Myometrial cell (primary cell): ENCODE data around the gene CCL18. TPM values are rescaled to one million over a fixed set of nuclear protein-coding genes. Genes with fewer than 3 reads are reported as not detected.

Source experiments
- total RNA-seq: library from RNA; depleted of rRNA; stranded (reverse); fragments of >200 nt; gene quantifications from 2 replicates; pipeline ENCODE4 v1.2.3, GENCODE V29; 2015

Gene CCL18
- total RNA-seq, result not detected in 2 replicates

GRCh38 chr17:36063786-36064541 is at the start of gene CCL18:
TSS of gene CCL18 (plus strand) at chr17:36064272. CDS start at chr17:36064343, 71 bp downstream.

GRCh38 chr17:36017799-36018198 is 46.3 kb upstream of the CCL18 start, which contains the start of gene CCL23:
TSS of gene CCL23 (minus strand) at chr17:36017972. CDS start at chr17:36017897, 75 bp downstream.

GRCh38 chr17:36089888-36090836 is 26.1 kb downstream of the CCL18 start, which contains the start of gene CCL3:
TSS of gene CCL3 (minus strand) at chr17:36090143. CDS start at chr17:36090058, 85 bp downstream.

GRCh38 chr17:36103401-36103975 is 39.4 kb downstream of the CCL18 start, which contains the start of gene CCL4:
TSS of gene CCL4 (plus strand) at chr17:36103827. CDS start at chr17:36103906, 79 bp downstream.

Other genes with a start within 250 kb of the CCL18 start
- gene HEATR9, start 195.4 kb upstream of the CCL18 start, total RNA-seq, result not detected in 2 replicates
- gene CCL5, start 183.9 kb upstream of the CCL18 start, total RNA-seq, result not detected in 2 replicates
- gene RDM1, start 133.5 kb upstream of the CCL18 start, total RNA-seq, result 0.53 and 0.58 TPM in 2 replicates
- not detected in 2 replicates for gene LYZL6, start 120.6 kb upstream of the CCL18 start, total RNA-seq
- gene CCL16, start 82.8 kb upstream of the CCL18 start, total RNA-seq, result not detected in 2 replicates
- not detected in 2 replicates for gene CCL14, start 77.5 kb upstream of the CCL18 start, total RNA-seq
- gene CCL15, start 62.7 kb upstream of the CCL18 start, total RNA-seq, result not detected in 2 replicates
- not detected in 2 replicates for gene CCL23, start 46.3 kb upstream of the CCL18 start, total RNA-seq
- gene CCL3, start 25.9 kb downstream of the CCL18 start, total RNA-seq, result not detected in 2 replicates
- gene CCL4, start 39.6 kb downstream of the CCL18 start, total RNA-seq, result not detected in 2 replicates
- not detected in 2 replicates for gene TBC1D3B, start 112.4 kb downstream of the CCL18 start, total RNA-seq
- gene CCL3L1, start 132.5 kb downstream of the CCL18 start, total RNA-seq, result not detected in 2 replicates
- gene CCL4L2, start 146.8 kb downstream of the CCL18 start, total RNA-seq, result not detected in 2 replicates
- not detected in 2 replicates for gene TBC1D3I, start 200.3 kb downstream of the CCL18 start, total RNA-seq